Measurements from ENCODE around the gene FRMD7. TPM values are rescaled to one million over a fixed set of nuclear protein-coding genes. Genes with fewer than 3 reads are reported as not detected.

FRMD7 gene
- total RNA-seq, 4 donors from 2014 or later, result 0.17 TPM; not detected in 3

GRCh38 chrX:132093239-132093860 lies 34.5 kb downstream of the FRMD7 start:
- TF ChIP-seq CTCF (IDR thresholded peaks at IDR 0.05; ENCODE audit: low read depth), result no peak

GRCh38 chrX:132092439-132093065 lies 35.3 kb downstream of the FRMD7 start:
- TF ChIP-seq CTCF (IDR thresholded peaks at IDR 0.05; ENCODE audit: low read depth), result no peak

GRCh38 chrX:132090403-132091159 lies 37.2 kb downstream of the FRMD7 start:
- TF ChIP-seq CTCF (IDR thresholded peaks at IDR 0.05; ENCODE audit: low read depth), result no peak

- no peak for TF ChIP-seq CTCF (IDR thresholded peaks at IDR 0.05; ENCODE audit: low read depth)
Measured at GRCh38 chrX:132088864-132089263, 39.0 kb downstream of the FRMD7 start.

- no peak for TF ChIP-seq CTCF (IDR thresholded peaks at IDR 0.05; ENCODE audit: low read depth)
Measured at GRCh38 chrX:132086672-132087071, 41.1 kb downstream of the FRMD7 start.

- TF ChIP-seq CTCF (IDR thresholded peaks at IDR 0.05; ENCODE audit: low read depth), result no peak
Measured at GRCh38 chrX:132085786-132086185, 42.0 kb downstream of the FRMD7 start.

GRCh38 chrX:132077912-132078311 lies 49.9 kb downstream of the FRMD7 start:
- no peak for TF ChIP-seq CTCF (IDR thresholded peaks at IDR 0.05; ENCODE audit: low read depth)
